HG02588 (cell line): ENCODE measurements around the gene MPL.

ENCODE experiments used
- ATAC-seq: cut with Tn5 transposase; IDR thresholded peaks from one replicate; pipeline ENCODE4 v1.9.1; 2021; ENCODE audit warnings: mild to moderate bottlenecking, moderate library complexity; ENCODE audit not compliant: unreplicated experiment

MPL gene

DNA sequence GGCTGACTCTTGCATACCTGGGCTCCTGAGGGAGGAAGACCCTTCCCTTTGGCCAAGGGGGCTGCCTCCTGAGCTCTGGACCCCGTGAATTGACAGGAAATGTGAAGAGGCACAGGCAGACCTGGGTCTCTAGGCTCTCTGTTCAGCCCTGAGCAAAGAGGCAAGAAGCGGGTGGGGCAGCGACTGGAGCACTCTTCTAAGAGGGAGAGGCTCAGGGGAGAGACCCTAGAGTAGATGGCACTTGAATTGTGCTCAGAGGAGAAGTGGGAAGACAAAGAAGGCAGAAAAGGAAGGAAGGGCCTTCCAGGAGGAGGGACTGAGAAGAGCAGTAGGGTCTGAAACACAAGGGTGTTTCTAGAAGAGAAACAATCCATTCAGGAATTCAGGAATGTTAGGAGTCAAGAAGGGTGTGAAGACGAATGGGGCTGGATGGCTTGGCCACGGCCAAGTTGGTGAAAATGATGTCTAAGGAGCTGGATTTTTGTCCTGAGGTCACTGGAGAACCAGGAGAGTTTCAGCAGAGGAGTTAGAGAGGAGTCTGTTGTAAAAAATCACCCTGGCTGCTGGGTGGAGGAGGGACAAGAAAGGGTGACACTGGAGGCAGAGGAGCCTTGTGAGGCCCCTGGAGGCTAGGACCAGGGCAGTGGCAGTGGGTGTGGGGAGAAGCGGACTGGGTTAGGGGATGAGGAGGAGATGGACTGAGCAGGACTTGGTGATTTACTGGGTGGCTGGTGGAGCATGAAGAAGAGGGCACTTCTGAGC lies 31.5 kb upstream of the MPL start:
- ATAC-seq: no peak

DNA sequence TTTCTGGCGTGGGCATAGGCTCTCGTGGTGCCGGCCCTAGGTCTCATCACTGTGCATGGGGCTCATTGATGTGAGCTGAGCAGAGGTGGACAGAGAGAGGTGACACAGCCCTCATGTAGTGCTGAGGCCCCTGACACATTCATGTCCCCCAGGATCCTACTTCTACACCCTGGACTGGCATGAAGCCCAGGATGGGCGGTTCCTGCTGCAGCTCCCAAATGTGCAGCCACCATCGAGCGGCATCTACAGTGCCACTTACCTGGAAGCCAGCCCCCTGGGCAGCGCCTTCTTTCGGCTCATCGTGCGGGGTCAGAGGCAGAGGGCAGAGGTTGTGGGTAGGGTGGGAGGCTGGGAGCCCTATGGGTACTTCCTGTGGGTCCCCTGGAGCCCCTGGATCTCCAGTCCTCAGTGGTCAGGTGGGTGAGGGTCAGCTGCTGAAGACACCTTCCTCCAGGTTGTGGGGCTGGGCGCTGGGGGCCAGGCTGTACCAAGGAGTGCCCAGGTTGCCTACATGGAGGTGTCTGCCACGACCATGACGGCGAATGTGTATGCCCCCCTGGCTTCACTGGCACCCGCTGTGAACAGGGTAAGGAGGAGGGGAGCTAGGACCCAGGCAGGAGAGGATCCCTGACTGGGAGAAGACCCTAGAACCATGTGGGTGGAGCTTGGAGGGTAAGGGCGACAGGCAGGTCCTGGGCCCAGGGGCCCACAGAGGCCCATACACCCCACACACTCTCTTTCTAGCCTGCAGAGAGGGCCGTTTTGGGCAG lies 30.7 kb upstream of the MPL start:
- no peak for ATAC-seq

DNA sequence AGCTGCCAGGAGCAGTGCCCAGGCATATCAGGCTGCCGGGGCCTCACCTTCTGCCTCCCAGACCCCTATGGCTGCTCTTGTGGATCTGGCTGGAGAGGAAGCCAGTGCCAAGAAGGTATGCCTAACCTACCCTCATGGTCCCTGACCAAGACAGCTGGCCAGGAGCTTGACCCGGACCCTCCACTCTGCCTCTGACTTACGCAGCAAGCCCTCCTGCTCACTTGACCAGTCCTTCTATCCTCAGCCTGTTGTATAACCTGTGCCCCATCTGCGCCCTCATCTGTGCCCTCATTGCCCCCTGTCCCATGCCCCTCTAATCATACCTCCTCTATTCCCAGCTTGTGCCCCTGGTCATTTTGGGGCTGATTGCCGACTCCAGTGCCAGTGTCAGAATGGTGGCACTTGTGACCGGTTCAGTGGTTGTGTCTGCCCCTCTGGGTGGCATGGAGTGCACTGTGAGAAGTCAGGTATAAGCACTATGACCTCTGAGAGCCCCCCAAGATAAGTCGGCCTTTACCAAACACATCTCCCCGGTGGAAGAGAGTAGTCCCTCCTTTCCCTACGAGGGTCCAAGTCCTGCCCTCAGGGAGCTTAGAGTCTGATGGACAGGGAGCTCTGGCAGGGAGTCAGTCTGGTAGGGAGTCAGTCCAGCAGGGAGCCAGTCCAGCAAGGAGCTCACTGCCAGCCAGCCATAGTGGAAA lies 30.0 kb upstream of the MPL start:
- no peak for ATAC-seq

- no peak for ATAC-seq
These were observed 28.8 kb upstream of the MPL start for GRCh38 chr1:43308635-43309404.

- no peak for ATAC-seq
These were observed 28.1 kb upstream of the MPL start for GRCh38 chr1:43309405-43310025.

DNA sequence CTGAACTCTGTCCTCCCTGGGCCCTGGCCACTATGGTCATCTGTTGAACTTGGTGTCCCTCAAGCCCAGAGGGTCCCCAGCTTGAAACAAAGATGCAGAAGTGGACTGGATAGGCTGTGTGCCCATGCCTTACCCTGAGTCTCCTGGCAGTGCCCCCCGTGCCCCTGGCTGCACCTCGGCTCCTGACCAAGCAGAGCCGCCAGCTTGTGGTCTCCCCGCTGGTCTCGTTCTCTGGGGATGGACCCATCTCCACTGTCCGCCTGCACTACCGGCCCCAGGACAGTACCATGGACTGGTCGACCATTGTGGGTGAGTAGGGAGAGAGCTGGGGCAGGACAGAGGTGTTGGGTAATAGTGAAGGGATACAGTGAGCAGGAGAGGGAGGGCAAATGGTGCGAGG lies 26.1 kb upstream of the MPL start:
- no peak for ATAC-seq

GRCh38 chr1:43312212-43312623 lies 25.4 kb upstream of the MPL start:
- no peak for ATAC-seq

DNA sequence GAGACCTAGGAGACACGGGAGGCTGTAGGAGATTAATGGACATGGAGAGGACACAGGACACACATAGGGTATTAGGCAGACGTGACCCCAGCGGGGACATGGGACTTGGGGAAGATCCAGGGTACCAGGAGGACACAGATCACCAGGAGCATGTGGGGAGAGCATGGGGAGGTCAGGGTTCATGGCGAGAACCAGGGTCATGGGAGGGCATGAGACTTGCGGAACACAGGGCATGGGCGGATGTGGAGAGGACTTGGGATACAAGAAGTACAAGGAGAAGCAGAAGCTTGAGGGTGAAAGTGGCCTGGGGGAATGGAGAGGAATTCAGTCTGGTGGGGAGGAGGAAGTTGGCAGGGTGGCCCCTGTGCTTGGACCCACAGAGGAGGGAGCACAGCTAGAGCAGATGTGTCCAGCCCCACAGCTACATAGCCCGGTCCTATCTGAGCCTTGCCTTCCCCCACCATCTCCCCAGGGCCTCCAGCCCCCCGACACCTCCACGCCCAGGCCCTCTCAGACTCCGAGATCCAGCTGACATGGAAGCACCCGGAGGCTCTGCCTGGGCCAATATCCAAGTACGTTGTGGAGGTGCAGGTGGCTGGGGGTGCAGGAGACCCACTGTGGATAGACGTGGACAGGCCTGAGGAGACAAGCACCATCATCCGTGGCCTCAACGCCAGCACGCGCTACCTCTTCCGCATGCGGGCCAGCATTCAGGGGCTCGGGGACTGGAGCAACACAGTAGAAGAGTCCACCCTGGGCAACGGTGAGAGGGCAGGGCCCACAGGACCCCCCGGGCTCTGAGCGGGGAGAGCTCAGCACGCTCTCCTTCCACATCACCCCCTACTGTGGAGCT lies 24.7 kb upstream of the MPL start:
- ATAC-seq: no peak

DNA sequence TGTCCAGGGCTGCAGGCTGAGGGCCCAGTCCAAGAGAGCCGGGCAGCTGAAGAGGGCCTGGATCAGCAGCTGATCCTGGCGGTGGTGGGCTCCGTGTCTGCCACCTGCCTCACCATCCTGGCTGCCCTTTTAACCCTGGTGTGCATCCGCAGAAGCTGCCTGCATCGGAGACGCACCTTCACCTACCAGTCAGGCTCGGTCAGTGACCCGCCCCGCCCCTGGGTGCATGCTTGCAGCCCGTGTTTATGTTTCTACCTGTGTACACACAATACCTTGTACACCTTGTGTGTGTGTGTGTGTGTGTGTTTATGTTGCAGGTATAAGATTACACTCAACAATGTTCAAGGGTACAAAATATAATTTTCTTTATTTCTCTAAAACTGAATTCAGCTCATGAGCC lies 23.8 kb upstream of the MPL start:
- ATAC-seq: no peak

- no peak for ATAC-seq
These were observed 23.4 kb upstream of the MPL start for GRCh38 chr1:43314233-43314632.

- no peak for ATAC-seq
These were observed 22.1 kb upstream of the MPL start for GRCh38 chr1:43315481-43315880.

DNA sequence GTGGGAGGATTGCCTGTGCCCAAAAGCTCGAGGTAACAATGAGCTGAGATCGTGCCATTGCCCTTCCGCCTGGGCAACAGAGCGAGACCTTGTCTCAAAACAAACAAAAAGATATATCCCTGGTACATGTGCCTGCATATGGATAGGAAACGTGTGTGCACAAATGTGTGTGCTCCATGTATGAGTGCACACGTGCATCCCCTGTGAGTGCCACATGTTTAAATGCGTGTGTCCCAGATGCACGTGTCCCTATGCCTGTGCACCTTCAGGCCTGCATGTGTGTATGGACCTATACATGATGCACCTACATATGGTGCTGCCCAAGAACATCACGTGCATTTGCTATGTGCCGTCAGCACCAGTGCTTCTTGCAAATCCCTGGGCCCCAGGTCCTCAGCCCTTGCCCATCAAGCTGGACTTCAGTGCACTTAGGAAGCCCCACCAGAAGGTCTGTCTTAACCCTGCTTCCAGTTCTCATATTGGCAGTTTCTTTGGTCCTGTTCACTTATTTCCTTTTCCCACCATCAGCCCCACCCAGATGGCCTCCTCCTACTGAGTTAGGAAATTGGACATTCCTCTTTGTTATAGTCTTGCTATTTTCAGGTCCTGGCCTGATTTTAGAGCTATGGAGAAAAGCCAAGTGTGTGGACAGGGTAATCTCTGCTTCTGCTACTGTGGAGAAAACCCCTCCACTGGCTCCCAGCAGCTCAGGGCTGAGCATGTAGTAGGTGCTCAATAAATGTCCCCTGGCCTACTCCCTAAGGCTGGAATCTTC lies 21.5 kb upstream of the MPL start:
- ATAC-seq: no peak

DNA sequence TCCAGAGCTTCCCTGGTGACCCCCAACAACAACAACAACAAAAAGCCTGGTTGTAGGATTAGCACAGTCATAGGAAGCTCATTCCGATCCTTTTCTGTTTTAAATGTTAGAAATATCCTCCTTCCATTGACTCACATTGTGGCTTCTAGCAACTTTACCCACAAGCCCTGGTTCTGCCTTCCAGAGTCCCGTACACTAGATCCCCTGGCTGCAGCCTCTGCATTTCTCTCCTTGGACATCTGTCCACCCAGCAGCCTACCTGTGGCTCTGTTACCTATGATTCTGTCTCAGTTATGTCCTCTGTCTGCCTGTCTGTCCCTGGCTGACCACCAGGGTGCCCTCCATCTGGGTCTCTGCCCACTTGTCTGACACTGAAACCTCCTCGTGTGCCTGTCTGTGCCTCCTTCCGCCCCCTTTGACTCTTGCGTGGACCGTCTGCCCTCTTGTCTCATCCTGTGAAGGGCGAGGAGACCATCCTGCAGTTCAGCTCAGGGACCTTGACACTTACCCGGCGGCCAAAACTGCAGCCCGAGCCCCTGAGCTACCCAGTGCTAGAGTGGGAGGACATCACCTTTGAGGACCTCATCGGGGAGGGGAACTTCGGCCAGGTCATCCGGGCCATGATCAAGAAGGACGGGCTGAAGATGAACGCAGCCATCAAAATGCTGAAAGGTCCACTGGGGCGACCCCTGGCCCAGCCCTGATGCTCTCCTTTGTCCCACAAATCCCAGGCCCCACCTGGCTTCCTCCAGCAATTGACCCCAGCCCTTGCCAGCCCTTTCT lies 20.7 kb upstream of the MPL start:
- ATAC-seq: no peak

GRCh38 chr1:43317817-43318471 lies 19.7 kb upstream of the MPL start:
- ATAC-seq: no peak

GRCh38 chr1:43318831-43319230 lies 18.8 kb upstream of the MPL start:
- no peak for ATAC-seq

GRCh38 chr1:43319288-43319687 lies 18.3 kb upstream of the MPL start:
- ATAC-seq: no peak

DNA sequence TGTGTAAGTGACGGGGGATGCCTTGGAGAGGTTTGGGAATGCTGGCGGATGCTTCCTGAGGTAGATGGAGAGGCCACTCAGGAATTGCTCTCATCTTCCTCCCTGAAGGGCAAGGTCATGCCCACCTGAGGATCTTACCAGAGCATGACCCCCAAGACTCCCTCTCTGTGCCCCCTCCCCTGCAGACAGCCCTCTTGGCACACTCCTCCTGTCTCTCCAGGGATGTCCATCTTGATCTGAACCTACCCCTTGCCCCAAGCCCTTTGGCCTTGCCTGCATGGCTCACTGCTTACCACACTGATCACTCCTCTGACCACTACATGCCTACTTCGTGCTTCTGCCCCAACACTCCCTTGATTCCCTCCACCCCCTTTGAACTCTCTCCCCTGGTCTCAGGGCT lies 17.9 kb upstream of the MPL start:
- no peak for ATAC-seq
